ENCODE measurements around the gene CHST15.

Gene CHST15

DNA sequence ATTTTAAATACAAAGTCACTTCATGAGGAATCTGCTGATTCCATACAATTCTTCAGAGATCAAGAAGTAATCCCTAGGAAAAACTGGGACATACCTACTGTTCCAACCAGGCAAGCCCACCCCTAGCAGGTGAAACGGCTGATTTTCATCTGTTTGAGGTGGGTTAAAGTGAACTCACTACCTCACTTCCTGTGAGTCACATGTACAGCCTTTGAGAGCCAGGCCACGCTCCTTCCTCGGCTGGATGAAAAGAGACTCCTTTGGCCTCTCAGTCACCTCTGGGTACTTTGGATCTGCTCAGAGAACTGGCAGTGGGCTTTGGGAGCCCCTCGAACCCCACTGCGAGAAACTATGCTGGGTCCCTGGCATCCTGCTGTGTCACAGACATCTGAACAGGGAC lies 68.2 kb downstream of the CHST15 start:
- H3K4me3 ChIP-seq (replicated peaks; ENCODE audit: insufficient read depth, low read length), result no peak overlapping the region
- H3K27ac ChIP-seq (replicated peaks), result no peak overlapping the region
- DNase-seq (ENCODE audit: low read depth in 1 of 2, low spot score in 1 of 2), result no peak
- TF ChIP-seq GABPA (IDR thresholded peaks at IDR 0.05; ENCODE audit: low read depth) (no peak), SPI1 (IDR thresholded peaks at IDR 0.05; ENCODE audit: borderline replicate concordance, low read depth) (no peak), POLR2AphosphoS5 (IDR thresholded peaks at IDR 0.05; ENCODE audit: low read depth) (no peak)
- TF ChIP-seq, protein P1, sequence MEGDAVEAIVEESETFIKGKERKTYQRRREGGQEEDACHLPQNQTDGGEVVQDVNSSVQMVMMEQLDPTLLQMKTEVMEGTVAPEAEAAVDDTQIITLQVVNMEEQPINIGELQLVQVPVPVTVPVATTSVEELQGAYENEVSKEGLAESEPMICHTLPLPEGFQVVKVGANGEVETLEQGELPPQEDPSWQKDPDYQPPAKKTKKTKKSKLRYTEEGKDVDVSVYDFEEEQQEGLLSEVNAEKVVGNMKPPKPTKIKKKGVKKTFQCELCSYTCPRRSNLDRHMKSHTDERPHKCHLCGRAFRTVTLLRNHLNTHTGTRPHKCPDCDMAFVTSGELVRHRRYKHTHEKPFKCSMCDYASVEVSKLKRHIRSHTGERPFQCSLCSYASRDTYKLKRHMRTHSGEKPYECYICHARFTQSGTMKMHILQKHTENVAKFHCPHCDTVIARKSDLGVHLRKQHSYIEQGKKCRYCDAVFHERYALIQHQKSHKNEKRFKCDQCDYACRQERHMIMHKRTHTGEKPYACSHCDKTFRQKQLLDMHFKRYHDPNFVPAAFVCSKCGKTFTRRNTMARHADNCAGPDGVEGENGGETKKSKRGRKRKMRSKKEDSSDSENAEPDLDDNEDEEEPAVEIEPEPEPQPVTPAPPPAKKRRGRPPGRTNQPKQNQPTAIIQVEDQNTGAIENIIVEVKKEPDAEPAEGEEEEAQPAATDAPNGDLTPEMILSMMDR (IDR thresholded peaks at IDR 0.05; ENCODE audit: insufficient read depth, low read length), result no peak
- TF ChIP-seq, protein P2, sequence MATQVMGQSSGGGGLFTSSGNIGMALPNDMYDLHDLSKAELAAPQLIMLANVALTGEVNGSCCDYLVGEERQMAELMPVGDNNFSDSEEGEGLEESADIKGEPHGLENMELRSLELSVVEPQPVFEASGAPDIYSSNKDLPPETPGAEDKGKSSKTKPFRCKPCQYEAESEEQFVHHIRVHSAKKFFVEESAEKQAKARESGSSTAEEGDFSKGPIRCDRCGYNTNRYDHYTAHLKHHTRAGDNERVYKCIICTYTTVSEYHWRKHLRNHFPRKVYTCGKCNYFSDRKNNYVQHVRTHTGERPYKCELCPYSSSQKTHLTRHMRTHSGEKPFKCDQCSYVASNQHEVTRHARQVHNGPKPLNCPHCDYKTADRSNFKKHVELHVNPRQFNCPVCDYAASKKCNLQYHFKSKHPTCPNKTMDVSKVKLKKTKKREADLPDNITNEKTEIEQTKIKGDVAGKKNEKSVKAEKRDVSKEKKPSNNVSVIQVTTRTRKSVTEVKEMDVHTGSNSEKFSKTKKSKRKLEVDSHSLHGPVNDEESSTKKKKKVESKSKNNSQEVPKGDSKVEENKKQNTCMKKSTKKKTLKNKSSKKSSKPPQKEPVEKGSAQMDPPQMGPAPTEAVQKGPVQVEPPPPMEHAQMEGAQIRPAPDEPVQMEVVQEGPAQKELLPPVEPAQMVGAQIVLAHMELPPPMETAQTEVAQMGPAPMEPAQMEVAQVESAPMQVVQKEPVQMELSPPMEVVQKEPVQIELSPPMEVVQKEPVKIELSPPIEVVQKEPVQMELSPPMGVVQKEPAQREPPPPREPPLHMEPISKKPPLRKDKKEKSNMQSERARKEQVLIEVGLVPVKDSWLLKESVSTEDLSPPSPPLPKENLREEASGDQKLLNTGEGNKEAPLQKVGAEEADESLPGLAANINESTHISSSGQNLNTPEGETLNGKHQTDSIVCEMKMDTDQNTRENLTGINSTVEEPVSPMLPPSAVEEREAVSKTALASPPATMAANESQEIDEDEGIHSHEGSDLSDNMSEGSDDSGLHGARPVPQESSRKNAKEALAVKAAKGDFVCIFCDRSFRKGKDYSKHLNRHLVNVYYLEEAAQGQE (IDR thresholded peaks at IDR 0.05; ENCODE audit: insufficient replicate concordance, low read depth), result no peak
- no peaks in the 10 kb centered on the region for H3K27me3 ChIP-seq (ENCODE audit: insufficient read depth, poor library complexity, severe bottlenecking)

DNA sequence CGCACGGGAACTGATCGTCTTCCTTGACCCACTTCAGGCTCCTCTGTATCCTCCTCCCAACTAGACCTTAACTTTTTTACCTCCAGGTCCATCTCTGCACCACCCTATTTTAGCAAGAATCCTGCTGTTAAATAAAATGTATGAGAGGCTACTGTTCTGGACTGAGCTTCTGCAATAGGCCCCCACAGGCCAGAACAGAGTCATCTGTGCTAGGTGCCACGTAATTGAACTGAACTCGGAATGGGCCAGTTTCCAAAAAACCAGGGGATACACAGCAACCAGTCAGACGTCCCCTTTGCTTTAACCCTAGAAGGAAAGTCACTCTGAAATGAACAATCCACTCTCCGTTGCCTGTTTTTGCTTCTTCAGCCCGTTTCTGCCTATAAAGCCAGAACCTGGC lies 71.3 kb downstream of the CHST15 start:
- no peaks in the 10 kb centered on the region for H3K27me3 ChIP-seq (ENCODE audit: insufficient read depth, poor library complexity, severe bottlenecking)
- DNase-seq (ENCODE audit: low read depth in 1 of 2, low spot score in 1 of 2), result no peak
- H3K4me3 ChIP-seq (replicated peaks; ENCODE audit: insufficient read depth, low read length), result no peak overlapping the region
- TF ChIP-seq SPI1 (IDR thresholded peaks at IDR 0.05; ENCODE audit: borderline replicate concordance, low read depth) (no peak), POLR2AphosphoS5 (IDR thresholded peaks at IDR 0.05; ENCODE audit: low read depth) (no peak), GABPA (IDR thresholded peaks at IDR 0.05; ENCODE audit: low read depth) (no peak)
- TF ChIP-seq, protein P1 (IDR thresholded peaks at IDR 0.05; ENCODE audit: insufficient read depth, low read length), result no peak
- TF ChIP-seq, protein P2 (IDR thresholded peaks at IDR 0.05; ENCODE audit: insufficient replicate concordance, low read depth), result no peak
- no peak overlapping the region for H3K27ac ChIP-seq (replicated peaks)

DNA sequence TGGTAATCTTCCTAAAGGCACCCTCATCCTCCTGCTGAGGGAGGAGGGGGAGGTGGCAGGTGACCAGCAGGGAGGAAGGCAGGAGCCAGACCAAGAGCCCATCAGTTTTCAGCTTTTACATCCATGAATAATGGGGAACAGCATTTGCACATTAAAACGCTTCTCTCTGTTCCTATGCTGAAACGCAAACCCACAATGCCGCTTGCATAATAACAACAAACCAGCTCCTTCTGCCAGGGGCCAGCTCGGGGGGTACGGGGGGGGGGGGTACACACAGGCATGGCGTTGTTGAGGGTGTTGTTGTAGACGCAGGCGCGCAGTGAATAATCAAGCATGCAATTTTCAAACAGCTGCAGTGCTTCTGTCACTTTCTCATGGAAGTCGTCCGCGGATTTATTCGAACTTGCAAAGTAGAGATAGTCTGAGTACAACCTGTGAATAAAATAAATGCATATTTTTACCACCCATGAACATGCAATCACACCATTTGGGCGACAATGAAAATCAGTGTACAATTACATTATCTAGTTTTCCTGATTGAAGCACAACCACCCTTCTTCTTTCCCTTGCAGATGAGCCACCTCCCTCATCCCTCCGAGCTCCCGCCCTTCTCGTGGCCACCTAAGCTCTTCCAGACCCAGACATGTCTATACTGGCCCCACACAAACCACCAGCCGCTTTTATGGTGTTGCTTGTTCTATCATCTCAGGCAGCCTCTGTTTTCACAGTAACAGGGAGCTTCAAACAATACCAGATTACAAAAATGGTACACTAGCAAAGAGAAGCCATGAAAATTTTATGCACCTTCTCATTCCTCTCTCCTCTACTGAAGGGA lies 72.2 kb downstream of the CHST15 start:
- Histone ChIP-seq H3K27me3 (ENCODE audit: insufficient read depth, poor library complexity, severe bottlenecking) (no peaks in the 10 kb centered on the region), H3K4me3 (replicated peaks; ENCODE audit: insufficient read depth, low read length) (no peak overlapping the region), H3K27ac (replicated peaks) (no peak overlapping the region)
- no peak for TF ChIP-seq GABPA (IDR thresholded peaks at IDR 0.05; ENCODE audit: low read depth)
- TF ChIP-seq, protein P1 (IDR thresholded peaks at IDR 0.05; ENCODE audit: insufficient read depth, low read length), result no peak
- no peak for TF ChIP-seq POLR2AphosphoS5 (IDR thresholded peaks at IDR 0.05; ENCODE audit: low read depth)
- no peak for TF ChIP-seq SPI1 (IDR thresholded peaks at IDR 0.05; ENCODE audit: borderline replicate concordance, low read depth)
- TF ChIP-seq, protein P2 (IDR thresholded peaks at IDR 0.05; ENCODE audit: insufficient replicate concordance, low read depth), result no peak
- DNase-seq (ENCODE audit: low read depth in 1 of 2, low spot score in 1 of 2), result peak in 1 of 2 experiments; percentile 45
